Smooth muscle cell (in vitro differentiated cells): ENCODE measurements around the gene PYCR2. TPM values are rescaled to one million over a fixed set of nuclear protein-coding genes. Genes with fewer than 3 reads are reported as not detected.

Source experiments
- DNase-seq: peaks from one replicate; lab custom pipeline; 2025; ENCODE audit not compliant: unreplicated experiment; lab: John Stamatoyannopoulos, UW
- H2AFZ ChIP-seq: fragments of 200-600 bp; sonication (generic); 2 replicates; pipeline ENCODE4 v1.6.0; 2016; ENCODE audit warnings: antibody characterized with exemption, low read depth, mild to moderate bottlenecking
- H3F3A ChIP-seq: fragments of 200-600 bp; sonication (generic); 2 replicates; pipeline ENCODE4 v1.6.0; 2017; ENCODE audit warnings: antibody characterized with exemption, low read depth
- H3K27ac ChIP-seq: fragments of 200-600 bp; sonication (generic); 2 replicates; pipeline ENCODE4 v1.5.1; 2016; ENCODE audit warnings: low read depth, mild to moderate bottlenecking
- H3K27me3 ChIP-seq: fragments of 200-600 bp; sonication (generic); 2 replicates; pipeline ENCODE4 v1.6.1; 2016; ENCODE audit warnings: low read depth, mild to moderate bottlenecking
- H3K36me3 ChIP-seq: fragments of 200-600 bp; sonication (generic); 2 replicates; pipeline ENCODE4 v1.5.1; 2016; ENCODE audit warnings: low read depth
- H3K4me1 ChIP-seq: fragments of 200-600 bp; sonication (generic); 2 replicates; pipeline ENCODE4 v1.5.1; 2016; ENCODE audit warnings: low read depth
- H3K4me2 ChIP-seq: fragments of 200-600 bp; sonication (generic); 2 replicates; pipeline ENCODE4 v1.6.0; 2016; ENCODE audit warnings: mild to moderate bottlenecking
- H3K4me3 ChIP-seq: fragments of 200-600 bp; sonication (generic); 2 replicates; pipeline ENCODE4 v1.5.1; 2016; ENCODE audit warnings: mild to moderate bottlenecking
- H3K79me2 ChIP-seq: fragments of 200-600 bp; sonication (generic); 2 replicates; pipeline ENCODE4 v1.6.0; 2016; ENCODE audit warnings: low read depth, mild to moderate bottlenecking
- H3K9ac ChIP-seq: fragments of 200-600 bp; sonication (generic); 2 replicates; pipeline ENCODE4 v1.6.0; 2016; ENCODE audit warnings: low read depth
- H3K9me3 ChIP-seq: fragments of 200-600 bp; sonication (generic); replicated peaks from 2 replicates; pipeline ENCODE4 v1.5.1; 2016; ENCODE audit warnings: low read depth
- H4K20me1 ChIP-seq: fragments of 200-600 bp; sonication (generic); 2 replicates; pipeline ENCODE4 v1.6.0; 2016; ENCODE audit warnings: low read depth
- WGBS: methylation state at CpG from one replicate; pipeline ENCODE4 v1.1.7; 2016; ENCODE audit warnings: low lambda C conversion rate; 5-methylcytosine and 5-hydroxymethylcytosine counted together
- polyA plus RNA-seq: library from polyadenylated mRNA; unstranded; fragments of >200 nt; fragmentation: Nextera tagmentation; extraction: Ambion mirVana; gene quantifications from 2 replicates; pipeline ENCODE4 v1.2.1, GENCODE V29; 2016
- total RNA-seq: library from RNA; depleted of rRNA; stranded (reverse); fragments of >200 nt; gene quantifications from 2 replicates; pipeline ENCODE4 v1.2.3, GENCODE V29; 2014
- TF ChIP-seq, protein P1 (sequence below): fragments of 200-600 bp; sonication (generic); IDR thresholded peaks from 2 replicates; pipeline ENCODE4 v1.5.1; 2017; ENCODE audit warnings: borderline replicate concordance, mild to moderate bottlenecking, antibody characterized with exemption; ENCODE audit not compliant: insufficient read depth, poor library complexity, severe bottlenecking

Gene PYCR2
- total and polyA plus RNA-seq, 2 experiments from 2014 or later = 20.1 to 40.5 TPM

DNA sequence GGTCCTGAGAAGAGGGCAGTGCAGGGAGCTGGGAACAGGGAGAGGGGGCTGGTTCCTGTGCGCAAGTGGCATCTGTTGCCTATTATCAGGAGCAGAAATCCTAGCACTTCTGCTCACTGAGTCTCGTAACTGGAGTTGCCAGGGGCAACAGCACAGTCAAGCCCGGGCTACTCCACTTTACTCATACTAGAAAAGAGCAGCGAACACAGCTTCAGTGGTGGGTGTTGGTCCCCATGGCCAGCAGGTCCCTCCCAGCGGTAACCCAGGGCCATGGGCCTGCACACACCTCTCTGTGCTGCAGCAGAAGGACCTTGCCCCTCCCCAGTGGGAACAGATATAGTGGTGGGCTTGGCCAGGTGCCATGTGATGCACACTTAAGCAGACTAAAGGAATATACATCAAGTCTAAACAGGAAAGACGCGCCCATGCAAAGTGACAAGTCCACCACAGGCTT lies 8.5 kb downstream of the PYCR2 start:
- no peak overlapping the region for H3K27ac ChIP-seq
- H3K36me3 ChIP-seq = no peaks in the 10 kb centered on the region
- H3K27me3 ChIP-seq = peaks cover 3% of the 10 kb centered on the region
- no peak overlapping the region for H3K4me3 ChIP-seq
- H3F3A ChIP-seq = no peaks in the 10 kb centered on the region
- no peak for DNase-seq
- TF ChIP-seq, protein P1, sequence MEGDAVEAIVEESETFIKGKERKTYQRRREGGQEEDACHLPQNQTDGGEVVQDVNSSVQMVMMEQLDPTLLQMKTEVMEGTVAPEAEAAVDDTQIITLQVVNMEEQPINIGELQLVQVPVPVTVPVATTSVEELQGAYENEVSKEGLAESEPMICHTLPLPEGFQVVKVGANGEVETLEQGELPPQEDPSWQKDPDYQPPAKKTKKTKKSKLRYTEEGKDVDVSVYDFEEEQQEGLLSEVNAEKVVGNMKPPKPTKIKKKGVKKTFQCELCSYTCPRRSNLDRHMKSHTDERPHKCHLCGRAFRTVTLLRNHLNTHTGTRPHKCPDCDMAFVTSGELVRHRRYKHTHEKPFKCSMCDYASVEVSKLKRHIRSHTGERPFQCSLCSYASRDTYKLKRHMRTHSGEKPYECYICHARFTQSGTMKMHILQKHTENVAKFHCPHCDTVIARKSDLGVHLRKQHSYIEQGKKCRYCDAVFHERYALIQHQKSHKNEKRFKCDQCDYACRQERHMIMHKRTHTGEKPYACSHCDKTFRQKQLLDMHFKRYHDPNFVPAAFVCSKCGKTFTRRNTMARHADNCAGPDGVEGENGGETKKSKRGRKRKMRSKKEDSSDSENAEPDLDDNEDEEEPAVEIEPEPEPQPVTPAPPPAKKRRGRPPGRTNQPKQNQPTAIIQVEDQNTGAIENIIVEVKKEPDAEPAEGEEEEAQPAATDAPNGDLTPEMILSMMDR = no peak
- H3K79me2 ChIP-seq = no peaks in the 10 kb centered on the region
- no peaks in the 10 kb centered on the region for H3K9me3 ChIP-seq
- H3K4me1 ChIP-seq = no peaks in the 10 kb centered on the region
- H3K9ac ChIP-seq = no peak overlapping the region
- H4K20me1 ChIP-seq = no peaks in the 10 kb centered on the region
- 61% methylated on average over 7 of the region's 7 CpGs for WGBS
- no peak overlapping the region for H2AFZ ChIP-seq
- H3K4me2 ChIP-seq = no peak overlapping the region

DNA sequence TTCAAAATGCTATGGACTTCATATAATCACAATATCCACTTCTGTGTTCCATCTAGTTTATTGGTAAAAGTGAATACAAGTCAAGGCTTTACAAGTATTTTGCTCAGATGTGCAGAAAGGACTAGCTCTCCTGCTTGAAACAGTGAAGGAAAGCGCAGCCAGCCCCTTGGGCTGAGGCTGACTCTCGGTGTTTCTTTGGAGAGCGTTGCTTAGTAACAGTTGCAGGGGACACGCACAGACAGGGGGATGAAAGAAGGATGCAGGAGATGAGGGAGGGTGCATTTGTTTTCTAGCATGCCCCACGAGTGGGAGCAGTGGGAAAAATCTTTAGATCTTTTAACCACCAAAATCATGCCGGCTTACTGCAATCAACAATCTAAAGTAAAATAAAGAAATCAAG lies 9.1 kb downstream of the PYCR2 start:
- no peak for DNase-seq
- Histone ChIP-seq H3K4me1 (no peaks in the 10 kb centered on the region), H3K27ac (no peak overlapping the region), H2AFZ (no peak overlapping the region), H3K36me3 (no peaks in the 10 kb centered on the region), H3K9me3 (no peaks in the 10 kb centered on the region), H3K27me3 (peaks cover 3% of the 10 kb centered on the region), H3K4me3 (no peak overlapping the region), H3K4me2 (no peak overlapping the region), H4K20me1 (no peaks in the 10 kb centered on the region), H3F3A (no peaks in the 10 kb centered on the region), H3K79me2 (no peaks in the 10 kb centered on the region), H3K9ac (no peak overlapping the region)
- WGBS = 92% methylated on average over 6 of the region's 6 CpGs
- TF ChIP-seq, protein P1 = no peak

DNA sequence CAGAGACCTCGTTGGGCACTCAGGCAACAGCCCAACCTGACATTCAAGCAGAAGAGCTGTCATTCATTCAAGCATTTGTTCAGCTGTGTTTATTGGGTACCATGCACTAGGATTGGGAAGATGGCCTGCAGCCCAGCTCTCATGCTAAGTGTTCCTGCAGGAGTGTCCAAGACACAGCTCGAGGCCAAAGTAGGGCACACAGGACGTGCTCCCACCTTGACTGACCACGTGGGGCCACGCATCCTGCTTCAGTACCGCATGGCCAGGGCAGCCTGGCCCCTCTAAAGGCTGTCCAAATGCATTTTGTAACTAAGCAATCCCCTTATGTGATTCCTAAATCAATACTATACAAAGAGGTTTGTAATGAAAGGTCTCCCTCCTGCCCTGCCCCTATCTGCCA lies 9.7 kb downstream of the PYCR2 start:
- H4K20me1 ChIP-seq = no peaks in the 10 kb centered on the region
- H3K36me3 ChIP-seq = no peaks in the 10 kb centered on the region
- no peak overlapping the region for H2AFZ ChIP-seq
- TF ChIP-seq, protein P1 = no peak
- no peak overlapping the region for H3K4me2 ChIP-seq
- no peak overlapping the region for H3K27ac ChIP-seq
- no peak overlapping the region for H3K4me3 ChIP-seq
- no peaks in the 10 kb centered on the region for H3F3A ChIP-seq
- H3K4me1 ChIP-seq = no peaks in the 10 kb centered on the region
- no peaks in the 10 kb centered on the region for H3K9me3 ChIP-seq
- H3K9ac ChIP-seq = no peak overlapping the region
- 95% methylated on average over 6 of the region's 6 CpGs for WGBS
- DNase-seq = no peak
- H3K27me3 ChIP-seq = peaks cover 3% of the 10 kb centered on the region
- H3K79me2 ChIP-seq = no peaks in the 10 kb centered on the region
